Stimulated activated naive B cell treated with anti-CD40 and anti-IgM and Interleukin-4, amounts not matched to agents 10 μg/mL and 1 μg/mL and 100 μg/mL, for 72 hours (primary cell): ENCODE data around the gene YJU2.
"Not testable (repeated sequence)": the region's sequence is repeated elsewhere in the genome, so short reads cannot be mapped to it uniquely, and the experiment has no call there.

Source experiments
- ATAC-seq, 2 donors: fragments of 150-1000 bp; cut with Tn5 transposase; replicated peaks; 2 replicates each; pipeline ENCODE4 v1.10.0; 2021; ENCODE audit warnings: moderate library complexity in 1 of 2
- DNase-seq: peaks from one replicate; pipeline ENCODE4 v3.0.0; 2021
- H3K27ac Mint-ChIP-seq: one replicate; pipeline ENCODE4 v1.8.0; 2022; ENCODE audit warnings: mild to moderate bottlenecking, mixed read lengths
- H3K27me3 Mint-ChIP-seq, 2 donors: one replicate each; pipeline ENCODE4 v1.8.0; 2022; ENCODE audit warnings: mixed read lengths in 2 of 2
- H3K36me3 Mint-ChIP-seq, 2 donors: one replicate each; pipeline ENCODE4 v1.8.0; 2022; ENCODE audit warnings: mixed read lengths in 2 of 2, mild to moderate bottlenecking in 1 of 2
- H3K4me1 Mint-ChIP-seq, 2 donors: one replicate each; pipeline ENCODE4 v1.8.0; 2022; ENCODE audit warnings: mixed read lengths in 2 of 2, mild to moderate bottlenecking in 1 of 2
- H3K4me3 Mint-ChIP-seq, 2 donors: one replicate each; pipeline ENCODE4 v1.8.0; 2022; ENCODE audit warnings: mild to moderate bottlenecking in 2 of 2, mixed read lengths in 2 of 2, moderate library complexity in 1 of 2
- H3K9me3 Mint-ChIP-seq, 2 donors: one replicate each; pipeline ENCODE4 v1.8.0; 2022; ENCODE audit warnings: mixed read lengths in 2 of 2, mild to moderate bottlenecking in 1 of 2

The YJU2 gene

GRCh38 chr19:4216846-4217245, 30.0 kb upstream of the YJU2 start:
- H3K27ac Mint-ChIP-seq, result no peak overlapping the region
- peaks cover 0 to 5% of the 10 kb centered on the region in 2 donors for H3K9me3 Mint-ChIP-seq
- H3K4me1 Mint-ChIP-seq, result peaks cover 5 to 6% of the 10 kb centered on the region in 2 donors
- no peak overlapping the region for H3K4me3 Mint-ChIP-seq
- H3K27me3 Mint-ChIP-seq, result peaks cover 3 to 11% of the 10 kb centered on the region in 2 donors
- ATAC-seq, result no peak
- DNase-seq, result no peak
- no peaks in the 10 kb centered on the region for H3K36me3 Mint-ChIP-seq

DNA sequence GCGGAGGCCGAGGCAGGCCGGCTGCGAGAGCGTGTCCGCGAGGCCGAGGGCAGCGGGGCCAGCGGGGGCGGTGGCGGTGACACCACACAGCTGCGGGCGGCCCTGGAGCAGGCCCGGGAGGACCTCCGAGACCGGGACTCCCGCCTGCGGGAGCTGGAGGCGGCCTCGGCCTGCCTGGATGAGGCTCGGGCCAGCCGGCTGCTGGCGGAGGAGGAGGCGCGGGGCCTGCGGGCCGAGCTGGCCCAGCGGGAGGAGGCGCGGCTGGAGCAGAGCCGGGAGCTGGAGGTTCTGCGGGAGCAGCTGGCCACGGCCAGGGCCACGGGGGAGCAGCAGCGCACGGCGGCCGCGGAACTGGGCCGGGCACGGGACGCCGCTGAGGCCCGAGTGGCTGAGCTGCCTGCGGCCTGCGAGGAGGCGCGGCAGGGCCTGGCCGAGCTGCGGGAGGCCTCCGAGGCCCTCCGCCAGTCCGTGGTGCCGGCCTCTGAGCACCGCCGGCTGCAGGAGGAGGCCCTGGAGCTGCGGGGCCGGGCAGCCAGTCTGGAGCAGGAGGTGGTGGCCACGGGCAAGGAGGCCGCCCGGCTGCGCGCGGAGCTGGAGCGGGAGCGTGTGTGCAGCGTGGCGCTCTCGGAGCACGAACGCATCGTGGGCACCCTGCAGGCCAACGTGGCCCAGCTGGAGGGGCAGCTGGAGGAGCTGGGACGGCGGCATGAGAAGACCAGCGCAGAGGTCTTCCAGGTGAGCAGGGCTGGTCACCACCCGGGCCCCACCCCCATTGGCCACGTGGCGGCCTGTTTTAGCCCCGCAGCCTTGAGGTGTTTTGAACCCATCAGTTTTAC, 29.2 kb upstream of the YJU2 start:
- peaks cover 0 to 5% of the 10 kb centered on the region in 2 donors for H3K9me3 Mint-ChIP-seq
- H3K27ac Mint-ChIP-seq, result no peak overlapping the region
- H3K36me3 Mint-ChIP-seq, result no peaks in the 10 kb centered on the region
- DNase-seq (no peak), ATAC-seq (no peak)
- peaks cover 0 to 6% of the 10 kb centered on the region in 2 donors for H3K27me3 Mint-ChIP-seq
- peaks cover 5 to 7% of the 10 kb centered on the region in 2 donors for H3K4me1 Mint-ChIP-seq
- no peak overlapping the region for H3K4me3 Mint-ChIP-seq

DNA sequence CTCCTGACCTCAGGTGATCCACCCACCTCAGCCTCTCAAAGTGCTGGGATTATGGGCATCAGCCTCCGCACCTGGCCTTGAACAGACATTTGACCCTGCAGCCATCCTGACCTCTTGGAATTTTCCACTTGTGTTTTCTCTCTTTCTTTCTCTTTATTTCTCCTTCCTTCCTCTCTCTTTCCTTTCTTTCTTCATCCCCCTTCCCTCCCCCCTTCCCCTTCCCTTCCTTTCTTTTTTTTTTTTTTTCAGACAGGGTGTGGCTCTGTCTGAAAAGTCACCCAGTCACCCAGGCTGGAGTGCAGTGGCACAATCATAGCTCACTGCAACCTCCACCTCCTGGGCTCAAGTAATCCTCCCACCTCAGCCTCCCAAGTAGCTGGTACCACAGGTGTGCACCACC, 28.4 kb upstream of the YJU2 start:
- H3K4me3 Mint-ChIP-seq, result not testable (repeated sequence)

GRCh38 chr19:4220188-4220587, 26.7 kb upstream of the YJU2 start:
- Mint-ChIP-seq H3K9me3 (peaks cover 0 to 5% of the 10 kb centered on the region in 2 donors), H3K36me3 (no peaks in the 10 kb centered on the region), H3K27me3 (no peaks in the 10 kb centered on the region), H3K27ac (peak overlapping the region; percentile 31), H3K4me1 (peaks cover 0 to 6% of the 10 kb centered on the region in 2 donors), H3K4me3 (no peak overlapping the region)
- ATAC-seq, result no peak
- DNase-seq, result no peak

More for the DNA sequence above, 28.4 kb upstream of the YJU2 start:
- not testable (repeated sequence) for H3K36me3 Mint-ChIP-seq, H3K4me1 Mint-ChIP-seq, H3K27me3 Mint-ChIP-seq, ATAC-seq, DNase-seq, H3K27ac Mint-ChIP-seq, H3K9me3 Mint-ChIP-seq

- Mint-ChIP-seq H3K27me3 (no peaks in the 10 kb centered on the region), H3K27ac (no peak overlapping the region)
Measured at GRCh38 chr19:4224470-4224869, 22.4 kb upstream of the YJU2 start.

DNA sequence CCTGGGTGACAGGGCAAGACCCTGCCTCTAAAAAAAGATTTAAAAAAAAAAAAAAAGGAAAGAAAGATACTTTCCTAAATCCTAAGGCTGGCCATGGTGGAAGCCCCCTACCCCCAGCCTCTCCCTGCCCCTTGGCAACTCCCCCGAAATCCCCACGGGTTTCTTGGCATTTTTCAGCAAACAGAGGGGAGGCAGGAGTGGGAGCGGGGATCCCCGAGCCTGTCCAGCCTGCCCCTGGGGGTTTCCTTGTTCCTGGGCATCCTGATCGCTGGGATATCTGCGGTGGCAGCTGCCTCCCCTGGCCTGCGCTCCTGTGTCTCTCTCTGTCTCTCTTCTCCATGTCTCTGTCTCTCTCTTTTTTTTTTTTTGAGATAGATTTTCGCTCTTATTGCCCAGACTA, 21.0 kb upstream of the YJU2 start:
- ATAC-seq (no peak), DNase-seq (no peak)
- H3K27me3 Mint-ChIP-seq, result no peaks in the 10 kb centered on the region
- peak overlapping the region in 1 of 2 donors; percentile 28 for H3K4me3 Mint-ChIP-seq
- H3K36me3 Mint-ChIP-seq, result peaks cover 0 to 1% of the 10 kb centered on the region in 2 donors
- H3K27ac Mint-ChIP-seq, result no peak overlapping the region
- H3K4me1 Mint-ChIP-seq, result peaks cover 9 to 11% of the 10 kb centered on the region in 2 donors
- peaks cover 0 to 2% of the 10 kb centered on the region in 2 donors for H3K9me3 Mint-ChIP-seq

More at GRCh38 chr19:4224470-4224869, 22.4 kb upstream of the YJU2 start:
- Mint-ChIP-seq H3K4me1 (peaks cover 9% of the 10 kb centered on the region in 2 donors), H3K9me3 (peaks cover 0 to 2% of the 10 kb centered on the region in 2 donors), H3K4me3 (no peak overlapping the region), H3K36me3 (peaks cover 0 to 1% of the 10 kb centered on the region in 2 donors)
- ATAC-seq (no peak), DNase-seq (no peak)

GRCh38 chr19:4227771-4228170, 19.1 kb upstream of the YJU2 start:
- H3K9me3 Mint-ChIP-seq, result peaks cover 0 to 2% of the 10 kb centered on the region in 2 donors

GRCh38 chr19:4228765-4229178, 18.1 kb upstream of the YJU2 start:
- ATAC-seq, result no peak
- DNase-seq, result no peak
- H3K4me1 Mint-ChIP-seq, result peaks cover 15 to 19% of the 10 kb centered on the region in 2 donors
- no peak overlapping the region for H3K27ac Mint-ChIP-seq
- no peaks in the 10 kb centered on the region for H3K27me3 Mint-ChIP-seq
- H3K4me3 Mint-ChIP-seq, result no peak overlapping the region
- H3K36me3 Mint-ChIP-seq, result peaks cover 14 to 17% of the 10 kb centered on the region in 2 donors
- H3K9me3 Mint-ChIP-seq, result peaks cover 0 to 3% of the 10 kb centered on the region in 2 donors

More at GRCh38 chr19:4227771-4228170, 19.1 kb upstream of the YJU2 start:
- no peak overlapping the region for H3K27ac Mint-ChIP-seq
- H3K27me3 Mint-ChIP-seq, result no peaks in the 10 kb centered on the region
- no peak for ATAC-seq
- DNase-seq, result no peak
- peaks cover 9% of the 10 kb centered on the region in 2 donors for H3K4me1 Mint-ChIP-seq
- peaks cover 4 to 8% of the 10 kb centered on the region in 2 donors for H3K36me3 Mint-ChIP-seq
- no peak overlapping the region for H3K4me3 Mint-ChIP-seq

GRCh38 chr19:4229179-4229931, 17.5 kb upstream of the YJU2 start, which contains the start of gene EBI3:
Gene EBI3, plus strand, starts transcription at chr19:4229523. Its CDS starts 28 bp downstream, at chr19:4229551.
- peak; percentile 95 for DNase-seq
- peaks cover 17 to 19% of the 10 kb centered on the region in 2 donors for H3K4me1 Mint-ChIP-seq

DNA sequence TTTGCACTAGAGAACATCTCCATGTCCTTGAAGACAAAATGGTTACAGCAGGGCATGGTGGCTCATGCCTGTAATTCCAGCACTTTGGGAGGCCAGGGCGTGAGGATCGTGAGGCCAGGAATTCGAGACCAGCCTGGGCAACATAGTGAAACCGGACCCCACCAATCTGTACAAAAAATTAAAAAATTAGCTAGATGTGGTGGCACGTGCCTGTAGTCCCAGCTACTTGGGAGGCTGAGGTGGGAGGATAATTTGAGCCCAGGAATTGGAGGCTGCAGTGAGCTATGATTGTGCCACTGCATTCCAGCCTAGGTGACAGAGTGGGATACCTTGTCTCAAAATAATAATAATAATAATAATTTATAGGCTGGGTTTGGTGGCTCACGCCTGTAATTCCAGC, 16.6 kb upstream of the YJU2 start:
- not testable (repeated sequence) for H3K4me3 Mint-ChIP-seq, DNase-seq, H3K27me3 Mint-ChIP-seq, H3K9me3 Mint-ChIP-seq, ATAC-seq
- peak overlapping the region; percentile 48 for H3K27ac Mint-ChIP-seq
- peaks cover 17 to 19% of the 10 kb centered on the region in 2 donors for H3K4me1 Mint-ChIP-seq
- H3K36me3 Mint-ChIP-seq, result peaks cover 17 to 23% of the 10 kb centered on the region in 2 donors

More at GRCh38 chr19:4229179-4229931, 17.5 kb upstream of the YJU2 start, which contains the start of gene EBI3:
- Mint-ChIP-seq H3K27ac (peak within 1 kb of the TSS; percentile 48), H3K27me3 (no peaks in the 10 kb centered on the region), H3K9me3 (peaks cover 0 to 3% of the 10 kb centered on the region in 2 donors), H3K4me3 (no peak within 1 kb of the TSS), H3K36me3 (peaks cover 17 to 19% of the 10 kb centered on the region in 2 donors)
- ATAC-seq, result peak; percentile 88 to 93

DNA sequence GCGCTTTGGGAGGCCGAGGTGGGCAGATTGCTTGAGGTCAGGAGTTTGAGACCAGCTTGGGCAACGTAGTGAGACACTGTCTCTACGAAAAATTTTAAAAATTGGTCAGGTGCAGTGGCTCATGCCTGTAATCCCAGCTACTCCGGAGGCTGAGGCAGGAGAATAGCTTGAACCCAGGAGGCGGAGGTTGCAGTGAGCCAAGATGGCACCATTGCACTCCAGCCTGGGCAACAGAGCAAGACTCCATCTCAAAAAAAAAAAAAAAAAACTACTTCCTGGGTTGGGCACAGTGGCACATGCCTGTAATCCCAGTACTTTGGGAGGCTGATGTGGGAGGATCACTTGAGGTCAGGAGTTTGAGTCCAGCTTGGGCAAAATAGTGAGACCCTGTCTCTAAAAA, 15.4 kb upstream of the YJU2 start:
- not testable (repeated sequence) for DNase-seq, ATAC-seq, H3K27ac Mint-ChIP-seq, H3K9me3 Mint-ChIP-seq, H3K27me3 Mint-ChIP-seq
- Mint-ChIP-seq H3K36me3 (peaks cover 17 to 26% of the 10 kb centered on the region in 2 donors), H3K4me1 (peaks cover 12 to 14% of the 10 kb centered on the region in 2 donors), H3K4me3 (peak overlapping the region in 1 of 2 donors; percentile 15)

DNA sequence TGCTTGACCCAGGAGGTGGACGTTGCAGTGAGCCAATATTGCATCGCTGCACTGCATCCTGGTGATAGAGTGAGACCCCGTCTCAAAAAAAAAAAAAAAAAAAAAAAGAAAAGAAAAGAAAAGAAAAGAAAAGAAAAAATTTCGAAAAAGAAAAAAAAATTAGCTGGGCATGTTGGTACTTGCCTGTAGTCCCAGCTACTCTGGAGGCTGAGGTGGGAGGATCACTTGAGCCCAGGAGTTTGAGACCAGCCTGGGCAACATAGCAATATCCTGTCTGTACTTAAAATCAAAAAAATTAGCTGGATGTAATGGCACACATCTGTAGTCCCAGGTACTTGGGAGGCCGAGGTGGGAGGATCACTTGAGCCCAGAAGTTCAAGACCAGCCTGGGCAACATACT, 14.7 kb upstream of the YJU2 start:
- H3K4me3 Mint-ChIP-seq, DNase-seq, H3K9me3 Mint-ChIP-seq, ATAC-seq, H3K27me3 Mint-ChIP-seq, H3K27ac Mint-ChIP-seq: not testable (repeated sequence)
- Mint-ChIP-seq H3K4me1 (peaks cover 10 to 16% of the 10 kb centered on the region in 2 donors), H3K36me3 (peaks cover 23 to 32% of the 10 kb centered on the region in 2 donors)

GRCh38 chr19:4232614-4233281, 14.1 kb upstream of the YJU2 start:
- Mint-ChIP-seq H3K27ac (no peak overlapping the region), H3K9me3 (peaks cover 0 to 1% of the 10 kb centered on the region in 2 donors), H3K4me3 (peak overlapping the region in 1 of 2 donors; percentile 11), H3K27me3 (no peaks in the 10 kb centered on the region), H3K4me1 (peaks cover 10 to 16% of the 10 kb centered on the region in 2 donors), H3K36me3 (peaks cover 26 to 35% of the 10 kb centered on the region in 2 donors)
- DNase-seq (no peak), ATAC-seq (no peak)
